KMS-11 (cell line): ENCODE measurements around the gene CPO.

ENCODE experiments used
- H2AFZ ChIP-seq: fragments of 200-600 bp; sonication (generic); 2 replicates; pipeline ENCODE4 v1.6.1; 2016; ENCODE audit warnings: antibody characterized with exemption, mixed run types, low read depth
- H3K27ac ChIP-seq: fragments of 200-600 bp; sonication (generic); 2 replicates; pipeline ENCODE4 v1.6.1; 2016; ENCODE audit warnings: mild to moderate bottlenecking, mixed run types
- H3K27me3 ChIP-seq: fragments of 200-600 bp; sonication (generic); 2 replicates; pipeline ENCODE4 v1.6.1; 2017; ENCODE audit warnings: mild to moderate bottlenecking, low read depth, mixed run types, moderate library complexity; ENCODE audit not compliant: insufficient read depth
- H3K36me3 ChIP-seq: fragments of 200-600 bp; sonication (generic); 2 replicates; pipeline ENCODE4 v1.6.1; 2017; ENCODE audit warnings: mild to moderate bottlenecking, mixed run types; ENCODE audit not compliant: insufficient read depth
- H3K4me1 ChIP-seq: fragments of 200-600 bp; sonication (generic); 2 replicates; pipeline ENCODE4 v1.6.1; 2016; ENCODE audit warnings: mild to moderate bottlenecking, low read depth, mixed run types; ENCODE audit not compliant: poor library complexity, severe bottlenecking
- H3K4me2 ChIP-seq: fragments of 200-600 bp; sonication (generic); 2 replicates; pipeline ENCODE4 v1.7.0; 2016; ENCODE audit warnings: mild to moderate bottlenecking, mixed run types
- H3K4me3 ChIP-seq: fragments of 200-600 bp; sonication (generic); IDR thresholded peaks from 2 replicates; pipeline ENCODE4 v1.6.1; 2017; ENCODE audit warnings: low read depth, low read length, mixed read lengths; ENCODE audit not compliant: insufficient read depth
- H3K79me2 ChIP-seq: fragments of 200-600 bp; sonication (generic); 2 replicates; pipeline ENCODE4 v1.6.1; 2016; ENCODE audit warnings: low read depth, mixed run types; ENCODE audit not compliant: insufficient read depth
- H3K9ac ChIP-seq: fragments of 200-600 bp; sonication (generic); 2 replicates; pipeline ENCODE4 v1.6.1; 2016; ENCODE audit warnings: mild to moderate bottlenecking, mixed run types
- H4K20me1 ChIP-seq: fragments of 200-600 bp; sonication (generic); 2 replicates; pipeline ENCODE4 v1.6.1; 2016; ENCODE audit warnings: mild to moderate bottlenecking, mixed run types; ENCODE audit not compliant: insufficient read depth
- TF ChIP-seq, protein P1 (sequence below): fragments of 200-600 bp; sonication (generic); conservative IDR thresholded peaks from 2 replicates; pipeline ENCODE4 v1.6.1; 2017; ENCODE audit warnings: low read depth, mild to moderate bottlenecking, antibody characterized with exemption, low read length, moderate library complexity, mixed read lengths

Gene CPO, protein sequence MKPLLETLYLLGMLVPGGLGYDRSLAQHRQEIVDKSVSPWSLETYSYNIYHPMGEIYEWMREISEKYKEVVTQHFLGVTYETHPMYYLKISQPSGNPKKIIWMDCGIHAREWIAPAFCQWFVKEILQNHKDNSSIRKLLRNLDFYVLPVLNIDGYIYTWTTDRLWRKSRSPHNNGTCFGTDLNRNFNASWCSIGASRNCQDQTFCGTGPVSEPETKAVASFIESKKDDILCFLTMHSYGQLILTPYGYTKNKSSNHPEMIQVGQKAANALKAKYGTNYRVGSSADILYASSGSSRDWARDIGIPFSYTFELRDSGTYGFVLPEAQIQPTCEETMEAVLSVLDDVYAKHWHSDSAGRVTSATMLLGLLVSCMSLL

GRCh38 chr2:206939340-206939739 is at the start of gene CPO:
CPO (plus strand) TSS chr2:206939518; CDS start chr2:206939600, 82 bp downstream.
- H2AFZ ChIP-seq, result no peak within 1 kb of the TSS
- TF ChIP-seq, protein P1, sequence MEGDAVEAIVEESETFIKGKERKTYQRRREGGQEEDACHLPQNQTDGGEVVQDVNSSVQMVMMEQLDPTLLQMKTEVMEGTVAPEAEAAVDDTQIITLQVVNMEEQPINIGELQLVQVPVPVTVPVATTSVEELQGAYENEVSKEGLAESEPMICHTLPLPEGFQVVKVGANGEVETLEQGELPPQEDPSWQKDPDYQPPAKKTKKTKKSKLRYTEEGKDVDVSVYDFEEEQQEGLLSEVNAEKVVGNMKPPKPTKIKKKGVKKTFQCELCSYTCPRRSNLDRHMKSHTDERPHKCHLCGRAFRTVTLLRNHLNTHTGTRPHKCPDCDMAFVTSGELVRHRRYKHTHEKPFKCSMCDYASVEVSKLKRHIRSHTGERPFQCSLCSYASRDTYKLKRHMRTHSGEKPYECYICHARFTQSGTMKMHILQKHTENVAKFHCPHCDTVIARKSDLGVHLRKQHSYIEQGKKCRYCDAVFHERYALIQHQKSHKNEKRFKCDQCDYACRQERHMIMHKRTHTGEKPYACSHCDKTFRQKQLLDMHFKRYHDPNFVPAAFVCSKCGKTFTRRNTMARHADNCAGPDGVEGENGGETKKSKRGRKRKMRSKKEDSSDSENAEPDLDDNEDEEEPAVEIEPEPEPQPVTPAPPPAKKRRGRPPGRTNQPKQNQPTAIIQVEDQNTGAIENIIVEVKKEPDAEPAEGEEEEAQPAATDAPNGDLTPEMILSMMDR, result no peak
- peaks cover 9% of the 10 kb centered on the region for H3K4me1 ChIP-seq
- H3K27me3 ChIP-seq, result no peaks in the 10 kb centered on the region
- H3K4me3 ChIP-seq, result no peak within 1 kb of the TSS
- no peak within 1 kb of the TSS for H3K27ac ChIP-seq
- no peak within 1 kb of the TSS for H3K4me2 ChIP-seq
- H3K79me2 ChIP-seq, result no peaks in the 10 kb centered on the region
- no peak within 1 kb of the TSS for H3K9ac ChIP-seq
- H3K36me3 ChIP-seq, result no peaks in the 10 kb centered on the region
- H4K20me1 ChIP-seq, result no peaks in the 10 kb centered on the region

- Histone ChIP-seq H3K4me1 (no peaks in the 10 kb centered on the region), H3K9ac (no peak overlapping the region), H3K4me2 (no peak overlapping the region), H4K20me1 (no peaks in the 10 kb centered on the region), H3K4me3 (no peak overlapping the region), H3K36me3 (no peaks in the 10 kb centered on the region), H3K27me3 (no peaks in the 10 kb centered on the region), H3K79me2 (no peaks in the 10 kb centered on the region), H3K27ac (no peak overlapping the region), H2AFZ (no peak overlapping the region)
- TF ChIP-seq, protein P1, result no peak
These were observed 49.1 kb upstream of the CPO start for GRCh38 chr2:206890179-206890578.

DNA sequence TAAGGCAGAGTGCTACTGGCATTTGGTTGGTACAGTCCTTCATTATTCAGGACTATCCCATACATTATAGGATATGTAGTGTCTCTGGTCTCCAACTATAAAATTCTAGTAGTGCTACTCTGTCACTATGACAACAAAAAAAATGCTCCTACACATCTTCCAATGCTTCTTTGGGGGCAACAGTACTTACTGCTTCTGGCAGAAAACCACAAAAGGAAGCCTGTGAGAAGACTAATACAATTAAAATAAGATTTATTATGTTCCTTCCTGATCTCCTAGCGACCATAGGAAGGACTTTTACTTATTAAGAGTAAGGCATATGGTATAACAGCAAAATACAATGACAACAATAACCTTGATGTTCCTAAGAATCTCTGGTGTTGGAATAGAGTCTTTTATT is 48.4 kb upstream of the CPO start:
- Histone ChIP-seq H3K4me2 (no peak overlapping the region), H3K79me2 (no peaks in the 10 kb centered on the region), H3K4me3 (no peak overlapping the region), H3K9ac (no peak overlapping the region), H2AFZ (no peak overlapping the region), H3K27me3 (no peaks in the 10 kb centered on the region), H4K20me1 (no peaks in the 10 kb centered on the region), H3K27ac (no peak overlapping the region), H3K36me3 (no peaks in the 10 kb centered on the region), H3K4me1 (no peaks in the 10 kb centered on the region)
- TF ChIP-seq, protein P1, result no peak

DNA sequence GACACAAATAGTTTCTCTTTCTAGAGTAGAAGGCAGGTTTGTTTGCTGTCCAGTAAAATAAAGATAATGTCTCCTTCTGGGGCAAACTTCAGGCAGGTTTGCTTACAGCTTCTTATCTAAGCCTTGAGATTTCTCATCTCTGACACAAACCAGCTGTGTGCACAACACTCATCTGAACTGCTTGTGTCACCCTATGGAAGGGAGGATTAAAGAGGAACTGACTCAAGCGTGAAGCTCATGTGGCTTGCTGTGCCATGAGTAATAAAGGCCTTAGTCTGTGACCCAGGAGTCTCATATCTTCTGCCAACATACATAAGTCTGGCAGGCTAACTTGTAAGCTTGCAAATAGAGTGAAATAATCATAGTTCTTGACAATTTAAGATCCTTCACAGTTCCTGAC is 24.2 kb upstream of the CPO start:
- no peaks in the 10 kb centered on the region for H3K79me2 ChIP-seq
- TF ChIP-seq, protein P1, result no peak
- no peak overlapping the region for H2AFZ ChIP-seq
- no peak overlapping the region for H3K4me2 ChIP-seq
- no peak overlapping the region for H3K9ac ChIP-seq
- H3K27ac ChIP-seq, result no peak overlapping the region
- H3K4me3 ChIP-seq, result no peak overlapping the region
- no peaks in the 10 kb centered on the region for H3K27me3 ChIP-seq
- no peaks in the 10 kb centered on the region for H3K36me3 ChIP-seq
- H3K4me1 ChIP-seq, result no peaks in the 10 kb centered on the region
- H4K20me1 ChIP-seq, result no peaks in the 10 kb centered on the region
